ENCODE data around the gene METAP2.
"Not testable (repeated sequence)": the region's sequence is repeated elsewhere in the genome, so short reads cannot be mapped to it uniquely, and the experiment has no call there.

METAP2 gene

GRCh38 chr12:95462551-95462950, 11.4 kb upstream of the METAP2 start:
- DNase-seq (ENCODE audit: low read depth) = no peak

GRCh38 chr12:95463050-95463449, 10.9 kb upstream of the METAP2 start:
- DNase-seq (ENCODE audit: low read depth) = no peak

GRCh38 chr12:95463776-95464175, 10.2 kb upstream of the METAP2 start:
- not testable (repeated sequence) for DNase-seq (ENCODE audit: low read depth)

DNA sequence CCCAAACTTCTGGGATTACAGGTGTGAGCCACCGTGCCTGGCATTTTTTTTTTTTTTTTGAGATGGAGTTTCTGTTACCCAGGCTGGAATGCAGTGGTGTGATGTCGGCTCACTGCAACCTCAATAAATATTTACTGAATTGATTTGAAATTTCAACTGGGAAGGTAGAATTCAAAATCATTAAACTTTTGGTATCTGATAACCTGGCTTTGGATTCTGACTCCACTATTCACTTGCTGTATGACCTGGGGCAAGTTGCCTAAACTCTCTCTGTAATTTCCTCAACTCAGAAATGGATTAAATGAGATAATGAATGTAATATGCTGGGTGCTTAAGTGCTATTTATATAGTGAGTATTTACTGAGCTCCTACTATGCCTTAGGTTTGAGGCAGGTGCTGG, 8.7 kb upstream of the METAP2 start:
- DNase-seq (ENCODE audit: low read depth) = no peak

- no peak for DNase-seq (ENCODE audit: low read depth)
Measured at GRCh38 chr12:95470300-95470699, 3.7 kb upstream of the METAP2 start.

DNA sequence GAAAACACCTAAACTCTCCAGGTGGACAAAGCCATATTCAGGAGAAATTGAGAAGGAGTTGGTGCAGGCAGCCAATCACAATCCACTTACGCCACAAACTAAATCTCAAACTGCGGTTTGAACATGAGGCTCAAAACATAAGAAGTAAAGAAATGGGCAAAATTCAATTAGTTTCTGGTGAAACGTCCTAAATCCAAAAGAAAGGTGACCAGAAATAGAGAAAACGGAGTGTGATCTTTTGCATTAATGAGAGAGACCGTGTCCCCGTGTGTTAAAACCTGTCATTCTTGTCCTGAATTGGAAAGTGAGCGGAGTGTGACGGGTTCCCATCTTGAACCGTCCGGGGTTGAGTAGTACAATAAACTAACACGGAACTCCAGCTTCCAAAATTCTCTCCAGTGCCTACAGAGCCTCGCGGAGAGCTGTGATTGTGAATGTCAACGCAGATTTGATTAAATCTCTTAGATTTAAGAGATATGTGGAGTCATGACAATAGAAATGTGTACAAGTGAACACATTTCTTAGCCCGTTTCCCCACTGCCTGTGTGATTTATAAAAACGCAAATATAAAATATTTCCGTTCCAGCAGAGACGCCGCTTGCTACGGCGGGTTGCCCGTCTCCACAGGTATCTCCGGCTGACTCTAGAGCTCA, 595 bp upstream of the METAP2 start:
- no peak for DNase-seq (ENCODE audit: low read depth)

DNA sequence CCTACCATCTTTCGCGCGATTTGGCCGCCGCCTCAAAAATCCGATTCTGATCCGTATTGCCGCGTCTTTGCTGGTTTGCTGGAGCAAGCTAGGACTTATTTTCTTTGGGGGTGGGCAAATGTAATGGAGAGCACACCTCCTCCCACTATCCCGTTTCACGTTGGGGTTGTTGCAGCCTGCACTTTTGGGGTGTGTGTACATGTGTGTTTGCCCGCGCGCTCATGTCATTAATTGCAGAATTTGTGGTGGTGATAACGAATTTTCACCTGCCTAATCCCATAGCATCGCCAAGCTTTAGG, 657 bp downstream of the METAP2 start:
- DNase-seq (ENCODE audit: low read depth) = no peak

DNA sequence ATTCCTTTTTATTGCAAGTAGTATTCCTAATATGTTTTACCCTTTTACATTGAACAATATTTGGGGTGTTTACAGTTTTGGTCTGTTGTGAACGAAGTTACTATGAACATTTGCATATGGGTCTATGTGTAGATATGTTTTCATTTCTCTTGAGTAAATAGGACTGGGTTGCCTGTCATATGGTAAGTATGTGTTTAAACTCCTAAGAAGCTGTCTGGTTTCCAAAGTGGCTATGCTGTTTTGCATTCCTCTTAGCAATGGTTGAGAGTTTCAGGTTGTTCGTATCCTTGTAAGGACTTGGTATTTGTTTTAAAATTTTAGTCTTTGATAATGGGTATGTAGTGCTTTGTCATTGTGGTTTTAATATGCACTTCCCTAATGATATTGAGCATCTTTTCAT, 6.3 kb downstream of the METAP2 start:
- DNase-seq (ENCODE audit: low read depth) = no peak

DNA sequence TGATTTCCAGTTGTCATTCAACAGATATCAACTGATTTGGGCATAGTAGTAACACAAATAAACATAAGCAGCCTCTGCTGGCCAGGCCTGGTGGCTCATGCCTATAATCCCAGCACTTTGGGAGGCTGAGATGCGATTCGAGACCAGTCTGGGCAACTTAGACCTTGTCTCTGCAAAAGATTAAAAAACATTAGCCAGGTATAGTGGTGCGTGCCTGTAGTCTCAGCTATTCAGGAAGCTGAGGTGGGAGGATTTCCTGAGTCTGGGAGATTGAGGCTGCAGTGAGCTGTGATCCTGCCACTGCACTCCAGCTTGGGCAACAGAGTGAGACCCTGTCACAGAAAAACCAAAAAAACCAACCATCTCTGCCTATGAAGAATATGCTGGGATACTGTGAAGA, 7.1 kb downstream of the METAP2 start:
- no peak for DNase-seq (ENCODE audit: low read depth)

DNA sequence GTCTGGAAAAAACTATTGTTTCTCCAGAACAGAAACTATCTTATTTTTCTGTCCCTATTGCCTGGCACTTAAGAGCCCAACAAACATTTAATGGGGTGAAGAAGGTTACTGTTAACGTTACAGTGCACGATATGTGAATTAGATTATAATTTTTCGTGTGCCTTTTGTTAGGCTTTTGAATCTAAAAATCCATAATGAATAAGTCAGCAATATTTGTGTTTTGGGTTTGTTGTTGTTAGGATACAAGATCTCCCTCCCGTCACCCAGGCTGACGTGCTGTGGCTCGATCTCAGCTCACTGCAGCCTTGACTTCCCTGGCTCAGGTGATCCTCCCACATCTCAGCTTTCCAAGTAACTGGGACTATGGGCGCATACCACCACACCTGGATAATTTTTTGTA, 7.9 kb downstream of the METAP2 start:
- no peak for DNase-seq (ENCODE audit: low read depth)

- not testable (repeated sequence) for DNase-seq (ENCODE audit: low read depth)
Measured at GRCh38 chr12:95482564-95482963, 8.6 kb downstream of the METAP2 start.

GRCh38 chr12:95484524-95484923, 10.6 kb downstream of the METAP2 start:
- DNase-seq (ENCODE audit: low read depth) = no peak

DNA sequence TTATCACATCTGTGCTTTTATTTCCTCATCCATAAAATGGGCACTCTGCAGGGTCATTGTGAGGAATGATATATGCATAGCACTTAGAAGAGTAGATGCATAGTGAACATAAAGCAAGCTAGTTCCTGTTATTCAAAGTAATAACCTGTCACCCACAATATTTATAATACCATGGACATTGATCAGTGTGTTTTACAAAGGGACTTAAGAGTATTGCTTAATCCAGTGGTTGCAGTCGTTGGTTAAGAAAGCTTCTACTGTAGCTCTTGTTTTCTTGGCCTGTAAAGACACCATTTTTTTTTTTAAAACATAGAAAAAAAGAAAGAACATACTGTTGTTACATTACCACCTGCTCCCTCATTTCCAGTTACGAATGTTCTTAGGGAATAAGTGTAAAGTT, 13.1 kb downstream of the METAP2 start:
- no peak for DNase-seq (ENCODE audit: low read depth)

GRCh38 chr12:95492462-95492861, 18.5 kb downstream of the METAP2 start:
- DNase-seq (ENCODE audit: low read depth) = no peak

- DNase-seq (ENCODE audit: low read depth) = no peak
Measured at GRCh38 chr12:95494888-95495287, 20.9 kb downstream of the METAP2 start.

- DNase-seq (ENCODE audit: low read depth) = no peak
Measured at GRCh38 chr12:95495433-95495832, 21.5 kb downstream of the METAP2 start.

GRCh38 chr12:95497031-95497430, 23.1 kb downstream of the METAP2 start:
- DNase-seq (ENCODE audit: low read depth) = no peak

GRCh38 chr12:95498968-95499367, 25.0 kb downstream of the METAP2 start:
- no peak for DNase-seq (ENCODE audit: low read depth)

- no peak for DNase-seq (ENCODE audit: low read depth)
Measured at GRCh38 chr12:95499772-95500171, 25.8 kb downstream of the METAP2 start.

- DNase-seq (ENCODE audit: low read depth) = no peak
Measured at GRCh38 chr12:95504140-95504539, 30.2 kb downstream of the METAP2 start.

DNA sequence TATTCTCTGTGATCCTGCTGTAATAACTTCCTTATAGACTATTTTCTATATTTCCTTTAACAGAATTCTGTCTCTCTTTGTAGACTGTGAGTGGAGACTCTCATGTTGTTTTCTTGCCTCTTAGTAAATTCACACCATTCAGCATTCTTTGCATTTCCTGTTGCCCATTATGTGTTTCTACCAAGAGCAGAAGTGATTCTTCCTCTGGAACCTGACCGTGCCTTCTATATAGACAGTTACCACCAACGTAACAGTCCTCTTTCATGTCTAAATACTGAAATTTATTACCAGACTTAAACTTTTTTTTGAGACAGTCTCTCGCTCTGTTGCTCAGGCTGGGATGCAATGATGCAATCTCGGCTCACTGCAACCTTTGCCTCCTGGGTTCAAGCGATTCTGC, 31.1 kb downstream of the METAP2 start:
- DNase-seq (ENCODE audit: low read depth) = no peak

GRCh38 chr12:95506707-95507523, 33.0 kb downstream of the METAP2 start:
- no peak for DNase-seq (ENCODE audit: low read depth)

DNA sequence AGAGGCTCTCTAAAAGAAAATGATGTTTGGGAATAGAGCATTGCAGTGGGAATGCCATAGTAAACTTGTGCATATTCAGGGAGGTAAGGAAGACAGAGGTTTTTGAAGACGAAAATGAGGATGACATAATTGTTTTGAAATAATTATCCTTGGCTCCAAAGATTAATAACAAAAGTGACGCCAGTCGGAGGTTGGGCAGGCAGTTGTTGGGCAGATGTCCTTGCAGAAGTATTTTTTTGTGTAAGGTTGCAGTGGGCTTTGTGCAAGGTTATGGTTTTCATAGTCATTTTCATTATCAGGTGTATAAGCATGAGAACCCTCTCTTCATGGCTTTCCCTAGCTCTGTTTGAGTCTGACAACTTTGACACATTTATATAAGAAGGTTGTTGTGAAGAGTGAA, 35.3 kb downstream of the METAP2 start:
- no peak for DNase-seq (ENCODE audit: low read depth)

GRCh38 chr12:95511977-95512376, 38.0 kb downstream of the METAP2 start:
- no peak for DNase-seq (ENCODE audit: low read depth)
